ENCODE measurements around the gene GMPS. TPM values are rescaled to one million over a fixed set of nuclear protein-coding genes. Genes with fewer than 3 reads are reported as not detected.

The GMPS gene
- total RNA-seq, 1 donor from 2014 or later = 42.2 TPM

DNA sequence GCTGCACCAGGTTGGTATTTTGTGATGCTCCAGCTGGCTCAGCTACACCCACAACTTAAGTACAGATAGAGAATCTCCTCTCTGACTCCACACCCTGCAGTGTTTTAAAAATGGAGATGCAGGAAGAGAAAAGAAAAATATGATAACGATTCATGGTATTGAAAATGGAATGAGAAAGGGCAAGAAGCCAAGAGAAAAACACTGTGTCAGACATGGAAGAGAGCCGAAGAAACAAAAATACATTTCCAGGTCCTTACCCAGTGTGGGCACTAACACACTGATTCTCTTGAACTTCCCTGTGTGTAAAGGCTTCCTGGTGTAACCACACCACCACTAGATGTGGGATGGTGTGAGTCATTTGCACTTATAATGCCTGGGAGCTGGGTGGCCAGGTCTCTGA lies 93.1 kb downstream of the GMPS start:
- Mint-ChIP-seq H3K4me3 (no peak overlapping the region), H3K27me3 (no peaks in the 10 kb centered on the region), H3K9me3 (no peaks in the 10 kb centered on the region), H3K27ac (no peak overlapping the region), H3K36me3 (ENCODE audit: low read depth) (no peaks in the 10 kb centered on the region), H3K4me1 (no peaks in the 10 kb centered on the region)
- no peak for TF ChIP-seq CTCF (IDR thresholded peaks at IDR 0.05)
- DNase-seq (no peak), ATAC-seq (ENCODE audit: low read depth) (no peak)
- intact Hi-C loops (cut with micrococcal nuclease) = no loop called here
- POLR2A ChIA-PET = no interaction called here
- CTCF ChIA-PET = no interaction called here

DNA sequence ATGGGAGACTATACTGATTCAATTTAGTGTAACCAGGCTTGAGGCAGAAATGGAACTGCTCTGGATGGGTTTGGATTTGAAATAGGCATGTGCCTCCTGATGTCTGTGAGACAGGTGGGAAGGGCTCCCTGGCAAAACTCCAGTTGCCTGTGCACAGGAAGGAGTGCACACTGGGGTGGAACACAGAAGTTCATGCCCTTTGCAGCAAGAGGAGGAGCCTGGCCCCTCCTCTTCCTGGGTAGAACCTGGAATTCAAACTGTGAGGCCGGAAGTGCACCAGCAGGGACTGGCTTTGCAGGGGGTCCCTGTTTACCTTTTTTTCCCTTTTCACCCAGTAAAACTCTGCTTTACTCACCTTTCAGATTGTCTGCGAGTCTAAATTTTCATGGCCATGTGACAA lies 99.9 kb downstream of the GMPS start:
- ChIA-PET CTCF (no interaction called here), POLR2A (no interaction called here)
- peaks cover 8% of the 10 kb centered on the region for H3K4me1 Mint-ChIP-seq
- TF ChIP-seq CTCF (IDR thresholded peaks at IDR 0.05) = no peak
- H3K27me3 Mint-ChIP-seq = no peaks in the 10 kb centered on the region
- H3K36me3 Mint-ChIP-seq (ENCODE audit: low read depth) = no peaks in the 10 kb centered on the region
- ATAC-seq (ENCODE audit: low read depth) (no peak), DNase-seq (no peak)
- H3K27ac Mint-ChIP-seq = no peak overlapping the region
- intact Hi-C loops (cut with micrococcal nuclease) = no loop called here
- peaks cover 2% of the 10 kb centered on the region for H3K9me3 Mint-ChIP-seq
- no peak overlapping the region for H3K4me3 Mint-ChIP-seq

DNA sequence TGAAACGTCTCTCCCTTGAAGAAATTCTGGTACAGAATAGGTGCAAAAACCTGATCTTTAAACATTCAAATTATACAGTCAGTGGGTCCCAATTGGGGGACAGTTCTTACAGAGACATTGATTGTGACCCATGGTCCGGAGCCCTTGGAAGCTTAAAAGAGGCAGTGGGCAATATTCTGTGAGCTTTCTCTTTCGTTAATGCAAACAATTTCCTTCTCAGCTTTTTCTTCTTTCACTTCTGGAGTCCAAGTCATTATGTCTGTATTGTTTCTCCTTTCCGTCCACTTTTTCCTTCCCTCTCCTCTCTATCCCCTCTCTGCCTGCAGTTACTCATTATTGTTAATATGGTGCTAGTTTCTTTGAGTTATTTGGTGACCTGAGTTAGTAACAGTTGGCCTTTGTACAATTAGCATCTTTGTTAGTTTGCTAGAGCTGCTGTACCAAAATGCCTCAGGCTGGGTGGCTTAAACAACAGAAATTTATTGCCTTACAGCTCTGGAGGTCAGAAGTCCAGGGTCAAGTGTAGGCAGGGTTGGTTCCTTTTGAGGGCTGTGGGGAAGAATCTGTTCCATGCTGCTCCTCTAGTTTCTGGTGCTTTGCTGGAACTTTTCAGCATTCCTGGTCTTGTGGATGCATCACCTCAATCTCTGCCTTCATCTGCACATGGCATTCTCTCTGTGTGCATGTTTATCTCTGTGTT lies 102.6 kb downstream of the GMPS start:
- H3K4me1 Mint-ChIP-seq = peaks cover 8% of the 10 kb centered on the region
- no peak overlapping the region for H3K4me3 Mint-ChIP-seq
- H3K36me3 Mint-ChIP-seq (ENCODE audit: low read depth) = no peaks in the 10 kb centered on the region
- H3K9me3 Mint-ChIP-seq = peaks cover 2% of the 10 kb centered on the region
- ChIA-PET CTCF (no interaction called here), POLR2A (no interaction called here)
- intact Hi-C loops (cut with micrococcal nuclease) = no loop called here
- H3K27me3 Mint-ChIP-seq = no peaks in the 10 kb centered on the region
- ATAC-seq (ENCODE audit: low read depth) (no peak), DNase-seq (no peak)
- H3K27ac Mint-ChIP-seq = no peak overlapping the region
- TF ChIP-seq CTCF (IDR thresholded peaks at IDR 0.05) = no peak

DNA sequence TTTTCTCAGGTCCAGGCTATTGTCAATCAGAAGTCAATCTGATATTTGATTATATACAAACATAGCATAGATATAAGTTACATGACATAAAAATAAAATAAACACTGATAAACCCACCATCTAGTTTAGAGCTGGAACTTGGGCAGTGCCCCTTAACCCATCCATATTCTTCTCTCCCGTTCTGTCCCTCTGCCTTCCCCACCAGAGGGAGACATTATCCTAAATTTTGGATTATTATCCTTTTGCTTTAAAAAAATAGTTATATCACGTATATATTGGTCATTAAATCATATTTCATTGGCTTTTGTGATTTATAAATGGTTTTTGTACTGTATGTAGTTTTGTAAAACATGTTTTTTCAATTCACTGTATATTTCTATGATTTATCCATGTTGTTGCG lies 107.9 kb downstream of the GMPS start:
- Mint-ChIP-seq H3K27ac (no peak overlapping the region), H3K27me3 (no peaks in the 10 kb centered on the region), H3K9me3 (no peaks in the 10 kb centered on the region), H3K36me3 (ENCODE audit: low read depth) (no peaks in the 10 kb centered on the region), H3K4me3 (no peak overlapping the region), H3K4me1 (peaks cover 1% of the 10 kb centered on the region)
- ChIA-PET POLR2A (no interaction called here), CTCF (no interaction called here)
- TF ChIP-seq CTCF (IDR thresholded peaks at IDR 0.05) = no peak
- no peak for DNase-seq
- no peak for ATAC-seq (ENCODE audit: low read depth)
- intact Hi-C loops (cut with micrococcal nuclease) = no loop called here

DNA sequence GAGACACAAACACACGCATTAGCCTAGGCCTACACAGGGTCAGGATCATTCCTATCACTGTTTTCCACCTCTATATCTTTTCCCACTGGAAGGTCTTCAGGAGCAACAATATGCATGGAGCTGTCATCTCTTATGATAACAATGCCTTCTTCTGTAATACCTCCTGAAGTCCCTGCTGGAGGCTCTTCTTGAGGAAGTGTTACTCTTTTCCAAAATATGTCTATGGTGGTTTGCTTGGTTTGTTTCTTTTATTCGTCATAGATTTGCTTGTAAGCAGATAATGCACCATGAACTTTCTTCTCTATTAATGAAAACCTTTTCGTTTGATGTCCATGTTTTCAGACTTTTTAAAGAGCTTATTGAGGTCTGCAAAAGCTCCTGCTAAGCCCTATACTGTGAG lies 109.3 kb downstream of the GMPS start:
- POLR2A ChIA-PET = no interaction called here
- H3K4me1 Mint-ChIP-seq = no peaks in the 10 kb centered on the region
- no peak overlapping the region for H3K27ac Mint-ChIP-seq
- H3K9me3 Mint-ChIP-seq = no peaks in the 10 kb centered on the region
- H3K36me3 Mint-ChIP-seq (ENCODE audit: low read depth) = no peaks in the 10 kb centered on the region
- DNase-seq (no peak), ATAC-seq (ENCODE audit: low read depth) (no peak)
- no peak overlapping the region for H3K4me3 Mint-ChIP-seq
- no peak for TF ChIP-seq CTCF (IDR thresholded peaks at IDR 0.05)
- CTCF ChIA-PET = no interaction called here
- intact Hi-C loops (cut with micrococcal nuclease) = no loop called here
- H3K27me3 Mint-ChIP-seq = no peaks in the 10 kb centered on the region

Measured in activated B cell treated with CpG ODN at 0.5 μM for 24 hours (primary cell).